ENCODE results near the gene F10. TPM values are rescaled to one million over a fixed set of nuclear protein-coding genes. Genes with fewer than 3 reads are reported as not detected.

F10 gene
- total and polyA plus RNA-seq, 2 of the 13 experiments (the other 11 are each of a cell fraction or from before 2014, with no cell fraction given), result 58.4 to 237 TPM

DNA sequence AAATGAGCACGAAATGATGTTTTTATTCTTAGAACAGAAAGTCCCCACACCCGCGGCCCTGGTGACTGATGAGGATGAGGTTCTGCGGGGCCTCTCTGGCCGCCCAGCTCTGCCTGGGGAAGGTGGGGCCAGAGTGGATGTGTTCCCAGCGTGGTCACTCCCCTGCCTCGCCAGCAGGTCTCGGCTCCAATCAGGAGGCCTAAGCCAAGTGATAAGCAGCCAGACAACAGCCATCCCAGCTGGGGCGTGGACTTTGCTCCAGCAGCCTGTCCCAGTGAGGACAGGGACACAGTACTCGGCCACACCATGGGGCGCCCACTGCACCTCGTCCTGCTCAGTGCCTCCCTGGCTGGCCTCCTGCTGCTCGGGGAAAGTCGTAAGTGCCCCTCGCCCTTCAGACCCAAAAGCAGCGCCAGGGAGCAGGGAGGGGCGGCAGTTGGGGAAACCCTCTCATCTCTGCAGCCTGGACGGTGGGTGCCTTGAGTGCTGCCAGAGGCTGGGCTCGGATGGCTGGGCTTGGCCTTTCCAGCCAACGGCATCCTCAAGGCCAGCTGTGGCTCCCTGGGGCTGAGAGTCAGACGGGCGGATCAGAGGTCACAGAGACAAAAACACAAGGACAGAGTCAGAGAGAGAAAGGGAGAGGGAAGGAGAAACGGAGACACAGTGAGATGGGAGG is at the start of gene F10 (continued):
- TF ChIP-seq PCBP1 (IDR thresholded peaks at IDR 0.05; ENCODE audit: borderline replicate concordance, low read depth, low read length) (0 out of 2 replicates have a peak, but pooled peaks have one; percentile 70), NCOA5 (CRISPR knock-in tag; IDR thresholded peaks at IDR 0.05) (no peak), MLLT10 (CRISPR knock-in tag; IDR thresholded peaks at IDR 0.05) (no peak), ATM (IDR thresholded peaks at IDR 0.05; ENCODE audit: borderline replicate concordance) (no peak), JDP2 (CRISPR knock-in tag; IDR thresholded peaks at IDR 0.05; ENCODE audit: borderline replicate concordance) (no peak), ELF4 (CRISPR knock-in tag; IDR thresholded peaks at IDR 0.05; ENCODE audit: borderline replicate concordance) (no peak), ZNF780A (CRISPR knock-in tag; IDR thresholded peaks at IDR 0.05) (0 out of 2 replicates have a peak, but pooled peaks have one; percentile 33), RARA (CRISPR knock-in tag; IDR thresholded peaks at IDR 0.05) (peak; percentile 59), HNF4G (IDR thresholded peaks at IDR 0.05; ENCODE audit: borderline replicate concordance, low read depth, low read length) (peak; percentile 95), HNF4G (CRISPR knock-in tag; IDR thresholded peaks at IDR 0.05; ENCODE audit: borderline replicate concordance, low read depth) (peak; percentile 97), GABPB1 (CRISPR knock-in tag; IDR thresholded peaks at IDR 0.05) (peak; percentile 69; the same call in 1 of the 2 replicates), CREBL2 (CRISPR knock-in tag; IDR thresholded peaks at IDR 0.05; ENCODE audit: borderline replicate concordance) (no peak), ZBTB10 (CRISPR knock-in tag; IDR thresholded peaks at IDR 0.05; ENCODE audit: borderline replicate concordance) (no peak; the same call in 1 of the 2 replicates), JUNB (CRISPR knock-in tag; IDR thresholded peaks at IDR 0.05; ENCODE audit: borderline replicate concordance) (no peak), SNAPC5 (CRISPR knock-in tag; IDR thresholded peaks at IDR 0.05; ENCODE audit: borderline replicate concordance) (peak; percentile 84; the same call in 1 of the 2 replicates), KDM4B (CRISPR knock-in tag; IDR thresholded peaks at IDR 0.05) (peak; percentile 75; the same call in 1 of the 2 replicates), ZNF567 (CRISPR knock-in tag; IDR thresholded peaks at IDR 0.05; ENCODE audit: borderline replicate concordance) (no peak), ZNF776 (CRISPR knock-in tag; IDR thresholded peaks at IDR 0.05) (no peak), PRMT3 (CRISPR knock-in tag; IDR thresholded peaks at IDR 0.05; ENCODE audit: borderline replicate concordance, low read depth) (no peak), PHF20 (CRISPR knock-in tag; IDR thresholded peaks at IDR 0.05) (peak; percentile 40; the same call in 1 of the 2 replicates), ZNF713 (CRISPR knock-in tag; IDR thresholded peaks at IDR 0.05) (no peak; the same call in 1 of the 2 replicates), DMAP1 (CRISPR knock-in tag; IDR thresholded peaks at IDR 0.05) (peak; percentile 94), NR2F6 (IDR thresholded peaks at IDR 0.05) (no peak), NR2F6 (CRISPR knock-in tag; IDR thresholded peaks at IDR 0.05) (peak; percentile 74), MAFF (IDR thresholded peaks at IDR 0.05; ENCODE audit: low read depth, low read length) (no peak), ZNF720 (CRISPR knock-in tag; IDR thresholded peaks at IDR 0.05) (no peak)
- TF ChIP-seq, protein P1, sequence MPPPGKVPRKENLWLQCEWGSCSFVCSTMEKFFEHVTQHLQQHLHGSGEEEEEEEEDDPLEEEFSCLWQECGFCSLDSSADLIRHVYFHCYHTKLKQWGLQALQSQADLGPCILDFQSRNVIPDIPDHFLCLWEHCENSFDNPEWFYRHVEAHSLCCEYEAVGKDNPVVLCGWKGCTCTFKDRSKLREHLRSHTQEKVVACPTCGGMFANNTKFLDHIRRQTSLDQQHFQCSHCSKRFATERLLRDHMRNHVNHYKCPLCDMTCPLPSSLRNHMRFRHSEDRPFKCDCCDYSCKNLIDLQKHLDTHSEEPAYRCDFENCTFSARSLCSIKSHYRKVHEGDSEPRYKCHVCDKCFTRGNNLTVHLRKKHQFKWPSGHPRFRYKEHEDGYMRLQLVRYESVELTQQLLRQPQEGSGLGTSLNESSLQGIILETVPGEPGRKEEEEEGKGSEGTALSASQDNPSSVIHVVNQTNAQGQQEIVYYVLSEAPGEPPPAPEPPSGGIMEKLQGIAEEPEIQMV (CRISPR knock-in tag; IDR thresholded peaks at IDR 0.05; ENCODE audit: low read depth), result peak; percentile 92; the same call in 1 of the 2 replicates
